Activated CD4-positive, alpha-beta T cell treated with anti-CD3 and anti-CD28 coated beads for 1 hour (primary cell): ENCODE data around the gene ERMAP.

Source experiments
- DNase-seq: peaks from one replicate; pipeline ENCODE4 v3.0.0-alpha.2; 2020

Gene ERMAP, protein sequence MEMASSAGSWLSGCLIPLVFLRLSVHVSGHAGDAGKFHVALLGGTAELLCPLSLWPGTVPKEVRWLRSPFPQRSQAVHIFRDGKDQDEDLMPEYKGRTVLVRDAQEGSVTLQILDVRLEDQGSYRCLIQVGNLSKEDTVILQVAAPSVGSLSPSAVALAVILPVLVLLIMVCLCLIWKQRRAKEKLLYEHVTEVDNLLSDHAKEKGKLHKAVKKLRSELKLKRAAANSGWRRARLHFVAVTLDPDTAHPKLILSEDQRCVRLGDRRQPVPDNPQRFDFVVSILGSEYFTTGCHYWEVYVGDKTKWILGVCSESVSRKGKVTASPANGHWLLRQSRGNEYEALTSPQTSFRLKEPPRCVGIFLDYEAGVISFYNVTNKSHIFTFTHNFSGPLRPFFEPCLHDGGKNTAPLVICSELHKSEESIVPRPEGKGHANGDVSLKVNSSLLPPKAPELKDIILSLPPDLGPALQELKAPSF

DNA sequence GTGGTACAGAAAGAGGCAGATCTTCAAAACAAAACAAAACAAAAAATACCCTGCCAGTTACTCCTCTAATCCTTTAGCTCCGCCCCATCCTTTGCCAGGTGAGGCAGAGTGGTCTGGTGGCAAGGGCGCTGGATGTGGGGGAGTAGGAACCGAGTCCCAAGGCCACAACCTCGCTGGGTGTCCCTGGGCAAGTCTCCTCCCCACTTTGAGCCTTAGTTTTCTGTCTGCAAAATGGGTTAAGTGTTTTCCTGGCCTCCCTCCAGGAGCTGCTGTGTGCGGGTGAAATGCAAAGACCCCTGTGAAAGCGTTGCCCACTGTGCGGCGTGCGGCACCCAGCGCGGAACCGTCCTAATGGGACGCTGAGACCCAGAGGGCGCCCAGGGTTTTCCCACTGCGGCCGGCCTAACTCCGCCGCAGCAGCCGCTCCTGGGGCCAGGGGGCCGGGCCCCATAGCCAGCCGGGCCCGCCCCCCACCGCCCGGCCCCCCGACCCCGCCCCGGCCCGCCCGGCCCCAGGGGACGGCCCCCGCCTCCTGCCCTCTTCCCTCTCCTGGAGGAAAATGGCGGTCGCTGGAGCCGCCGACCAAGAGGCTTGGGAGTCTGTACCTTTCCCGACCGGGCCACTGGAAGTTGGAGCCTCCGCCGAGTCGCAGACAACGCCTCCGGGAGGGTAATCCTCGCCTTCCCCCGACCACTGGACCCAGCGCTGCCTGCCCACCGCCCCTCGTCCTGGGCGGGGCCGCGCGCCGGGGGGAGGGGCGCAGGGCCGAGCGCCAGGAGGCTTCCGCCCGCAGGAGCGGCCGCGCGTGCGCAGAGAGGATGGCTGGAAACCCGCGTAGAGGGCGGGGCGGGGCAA, at the start of gene ERMAP, which contains the start of gene SVBP:
Gene ERMAP, plus strand, starts transcription at position 538 of the 855 bp plus-strand sequence. CDS start 13,327 bp downstream, outside the sequence.
Gene SVBP, minus strand, starts transcription at position 813 of the 855 bp plus-strand sequence. CDS start 853 bp downstream, outside the sequence.
- peak; percentile 94 for DNase-seq

DNA sequence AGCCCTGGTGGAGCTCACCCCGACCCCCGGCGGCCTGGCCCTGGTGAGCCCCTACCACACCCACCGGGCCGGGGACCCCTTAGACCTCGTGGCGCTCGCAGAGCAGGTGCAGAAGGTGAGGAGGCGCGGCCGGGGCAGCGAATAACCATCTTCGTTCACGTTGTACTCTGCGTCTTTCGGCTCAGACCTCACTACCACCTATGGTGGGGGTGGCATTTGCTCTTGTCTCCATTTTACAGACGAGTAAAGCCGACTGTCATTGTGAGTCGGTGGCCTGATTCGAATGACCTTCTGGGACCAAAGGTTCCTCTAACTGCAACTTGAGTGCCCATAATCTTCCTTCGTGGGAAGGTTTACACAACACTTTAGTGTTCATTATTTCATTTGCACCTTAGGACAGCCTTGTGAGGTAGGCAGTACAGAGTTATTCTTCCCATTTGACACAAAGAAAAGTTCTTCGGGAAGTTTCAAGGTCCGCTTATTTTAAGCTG, 49.4 kb upstream of the ERMAP start:
- no peak for DNase-seq

DNA sequence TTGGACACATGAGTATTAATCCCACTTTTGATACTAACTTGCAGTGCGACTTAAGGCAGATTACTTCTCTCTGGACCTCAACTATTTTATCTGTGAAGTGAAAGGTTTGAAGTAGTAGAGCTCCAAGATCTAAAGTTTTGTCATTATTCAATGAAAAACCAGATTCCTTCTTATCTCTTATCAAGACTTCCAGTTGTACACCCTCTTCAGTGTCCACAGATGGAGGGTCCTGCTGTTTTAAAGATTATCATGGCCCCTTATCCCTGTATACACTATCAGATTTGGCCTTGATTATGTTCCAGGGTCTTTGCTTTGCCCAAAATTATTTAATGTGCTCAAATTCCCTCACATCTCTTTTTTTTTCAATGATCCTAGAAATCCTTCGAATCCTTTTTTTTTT, 48.8 kb upstream of the ERMAP start:
- no peak for DNase-seq

DNA sequence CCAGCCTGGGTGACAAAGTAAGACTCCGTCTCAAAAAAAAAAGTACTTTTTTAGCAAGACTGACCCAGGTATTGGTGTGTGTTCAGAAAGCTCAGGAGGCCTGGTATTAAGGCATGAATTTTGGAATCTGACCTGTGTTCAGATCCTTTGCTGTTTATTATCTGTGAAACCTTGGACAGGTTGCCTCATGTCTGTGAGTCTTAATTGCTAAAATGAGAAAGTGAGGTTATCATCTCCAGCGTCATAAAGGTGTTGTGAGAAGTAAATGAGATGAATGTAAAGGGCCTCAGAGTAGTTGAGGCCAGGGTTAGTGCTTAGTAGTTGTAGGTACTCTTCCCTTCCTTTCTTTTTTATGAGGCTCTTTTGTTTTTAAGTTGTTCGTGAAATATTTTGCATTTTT, 47.1 kb upstream of the ERMAP start:
- DNase-seq = no peak

DNA sequence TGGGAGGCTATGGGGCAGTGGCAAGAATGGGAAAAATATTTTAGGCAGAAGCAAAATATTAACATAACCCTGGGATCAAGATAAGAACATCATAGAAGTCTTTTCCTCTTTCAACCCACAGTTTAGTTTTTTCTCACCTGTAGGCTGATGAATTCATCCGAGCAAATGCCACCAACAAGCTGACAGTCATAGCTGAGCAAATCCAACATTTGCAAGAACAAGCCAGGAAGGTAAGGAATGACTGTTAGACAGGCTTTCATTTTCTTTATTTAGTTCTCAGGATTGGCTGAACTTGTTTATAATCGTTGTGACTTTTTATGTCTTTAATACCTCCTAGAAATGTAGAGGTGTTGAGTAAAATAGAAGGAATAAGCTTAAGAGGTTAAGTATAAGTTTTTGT, 43.5 kb upstream of the ERMAP start:
- no peak for DNase-seq

DNA sequence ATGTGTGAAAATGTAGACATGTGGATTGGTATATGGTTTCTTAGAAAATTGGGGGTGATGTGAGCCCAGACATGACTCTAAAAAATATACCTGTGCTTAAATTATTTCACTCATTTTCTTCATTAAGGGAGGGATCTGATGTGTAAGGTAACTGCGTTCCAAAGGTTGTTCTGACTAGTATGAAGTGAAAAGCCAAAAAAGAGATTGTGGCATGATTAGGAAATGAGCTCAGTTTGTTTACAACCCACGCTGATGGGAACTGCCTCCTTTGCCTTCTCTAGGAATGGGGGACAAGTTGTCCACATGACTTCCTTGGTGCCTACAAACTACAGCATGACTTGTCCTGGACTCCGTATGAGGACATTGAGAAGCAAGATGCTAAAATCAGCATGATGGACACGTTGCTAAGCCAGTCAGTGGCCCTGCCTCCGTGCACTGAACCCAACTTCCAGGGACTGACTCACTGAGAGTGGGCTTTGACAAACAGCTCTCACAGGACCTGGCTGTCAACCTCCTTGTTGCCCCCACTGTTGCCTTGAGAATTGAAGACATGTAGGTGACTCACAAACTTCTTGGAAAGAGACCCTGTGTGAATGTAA, 41.9 kb upstream of the ERMAP start:
- no peak for DNase-seq

DNA sequence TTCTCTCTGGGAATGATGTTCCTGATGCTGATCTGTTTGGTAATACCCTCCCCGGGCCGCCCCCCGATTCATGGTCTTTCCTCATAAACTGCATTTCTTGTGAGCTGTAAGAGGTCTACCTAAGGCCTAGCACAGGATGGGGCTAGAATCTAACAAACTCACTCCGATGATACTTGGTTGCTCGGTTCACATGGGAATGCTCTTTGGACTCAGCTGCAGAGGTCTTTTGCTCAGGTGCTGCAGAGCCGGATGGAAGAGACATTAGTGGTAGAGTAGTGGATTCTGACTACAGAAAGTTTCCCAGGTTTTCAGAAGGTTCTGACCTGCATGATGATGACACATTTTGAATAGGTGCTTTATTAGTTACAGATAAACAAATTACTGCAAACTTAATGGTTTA, 40.4 kb upstream of the ERMAP start:
- DNase-seq = no peak

DNA sequence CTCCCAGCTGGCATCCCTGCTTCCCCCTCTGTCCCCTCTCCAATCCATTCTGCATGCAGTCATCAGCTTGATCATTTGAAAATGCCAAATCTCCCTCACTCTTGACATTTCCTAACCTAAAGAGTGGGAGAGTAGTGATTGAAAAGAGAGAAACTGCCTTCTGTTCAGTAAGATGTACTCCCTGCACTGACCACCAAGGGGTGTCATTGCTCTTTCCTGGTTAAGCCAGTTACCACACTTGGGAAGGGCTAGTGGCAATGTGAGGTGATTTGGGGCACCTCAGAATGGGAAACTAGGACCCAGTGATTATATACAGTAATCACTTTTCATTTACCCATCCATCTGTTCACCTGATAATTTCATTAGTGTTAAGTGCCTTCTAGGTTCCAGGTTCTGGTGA, 39.1 kb upstream of the ERMAP start:
- DNase-seq = no peak

DNA sequence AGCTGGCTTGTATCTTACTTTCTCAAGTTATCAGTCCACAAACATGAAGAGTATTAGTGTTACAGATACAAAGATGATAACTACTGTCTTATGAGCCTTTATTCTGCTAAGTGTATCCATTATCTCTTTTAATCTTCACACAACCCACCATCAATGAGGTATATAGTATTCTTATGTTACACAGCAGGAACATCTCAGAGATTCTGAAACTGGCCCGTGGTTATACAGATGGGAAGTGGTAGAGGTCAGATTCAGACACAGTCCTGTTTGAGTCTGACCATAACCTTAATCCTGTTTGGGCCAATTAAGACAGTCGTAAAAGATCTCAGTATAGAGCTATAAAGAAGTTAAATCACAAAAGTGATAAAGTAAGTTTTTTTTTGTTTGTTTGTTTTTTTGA, 37.2 kb upstream of the ERMAP start:
- DNase-seq = no peak

DNA sequence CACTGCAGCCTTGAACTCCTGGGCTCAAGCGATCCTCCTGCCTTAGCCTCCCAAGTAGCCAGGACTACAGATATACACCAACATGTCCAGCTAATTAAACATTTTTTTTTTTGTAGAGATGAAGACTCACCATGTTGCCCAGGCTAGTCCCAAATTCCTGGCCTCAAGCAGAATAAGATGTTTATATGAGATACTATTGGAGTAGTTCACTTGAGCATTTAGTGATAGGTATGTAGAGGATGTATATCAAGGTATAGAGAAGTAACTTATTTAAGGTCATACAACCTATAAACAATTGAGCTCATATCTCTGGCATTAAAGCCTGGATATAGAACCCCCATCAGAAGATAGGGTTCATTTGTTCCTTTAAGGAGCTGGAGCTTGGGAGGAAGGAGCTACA, 36.7 kb upstream of the ERMAP start:
- DNase-seq = no peak

DNA sequence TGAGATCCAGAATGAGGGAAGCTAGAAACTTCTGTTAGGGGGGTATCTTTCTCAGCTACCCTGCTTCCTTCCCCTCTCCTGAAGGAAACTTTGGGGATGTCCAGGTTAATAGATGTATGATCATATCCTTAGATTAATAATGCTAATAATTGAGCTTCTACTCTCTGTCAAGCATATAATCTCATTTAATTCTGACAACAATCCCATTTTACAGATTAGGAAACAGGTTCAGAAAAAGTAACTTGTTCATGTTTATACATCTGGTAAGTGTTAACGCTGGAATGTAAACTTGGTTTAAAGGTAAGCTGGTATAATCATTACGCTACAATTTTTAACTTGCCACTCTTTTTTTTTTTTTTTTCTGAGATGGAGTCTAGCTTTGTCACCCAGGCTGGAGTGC, 33.8 kb upstream of the ERMAP start:
- no peak for DNase-seq

DNA sequence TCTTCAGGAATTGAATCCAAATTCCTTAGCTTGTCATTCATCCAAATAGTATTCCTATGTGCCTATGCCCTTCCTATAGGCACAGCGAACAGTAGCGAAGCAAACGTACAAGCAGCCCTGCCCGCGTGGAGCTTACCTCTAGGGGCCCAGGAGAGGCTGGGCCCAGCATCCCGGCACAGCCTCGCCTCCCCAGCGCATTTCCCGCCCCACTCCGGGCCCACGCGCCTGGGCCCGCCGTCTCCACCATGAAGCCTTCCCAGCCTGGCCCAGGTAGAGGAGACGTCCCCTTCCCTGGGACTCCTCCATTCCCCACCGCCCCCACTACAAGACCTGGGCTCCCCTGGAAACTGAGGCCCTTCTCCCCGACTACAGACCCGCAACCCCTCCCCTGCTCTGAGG, 32.4 kb upstream of the ERMAP start:
- no peak for DNase-seq

DNA sequence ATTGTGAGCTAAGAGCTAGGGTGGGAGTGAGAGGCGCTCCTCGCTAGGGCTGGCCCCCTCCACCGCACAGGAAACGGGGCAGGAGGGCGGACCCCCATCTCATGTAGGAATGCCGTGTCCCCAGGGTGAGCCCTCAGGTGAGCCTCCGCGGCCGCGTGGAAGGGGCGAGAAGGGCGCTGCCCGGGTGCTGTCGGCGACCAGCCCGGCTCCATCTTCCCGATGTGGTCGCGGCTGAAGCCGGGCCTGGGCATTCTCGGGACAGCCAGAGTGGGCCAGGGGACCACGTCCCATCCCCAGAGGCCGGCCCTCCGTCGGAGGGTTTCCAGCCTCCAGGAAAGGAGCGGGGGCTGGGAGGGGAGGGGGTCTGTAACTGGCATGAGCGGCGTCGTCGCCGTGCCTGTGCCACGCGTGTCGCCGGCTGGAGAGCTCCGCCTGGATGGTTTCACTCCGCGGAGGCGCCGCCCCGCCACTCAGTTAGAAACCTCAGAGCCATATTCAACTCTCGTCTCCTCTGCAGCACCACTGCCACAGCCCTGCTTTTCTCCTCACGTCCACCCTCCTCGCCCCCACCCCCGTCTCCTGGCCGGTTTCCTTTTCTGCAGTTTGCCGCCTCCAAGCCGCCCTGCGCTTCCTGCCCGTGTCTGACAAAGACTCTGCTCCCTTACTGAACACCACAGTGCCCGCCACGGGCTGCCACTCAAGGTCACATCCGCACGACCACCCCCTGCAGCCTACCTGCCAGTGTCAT, 31.8 kb upstream of the ERMAP start, which contains the start of gene TMEM269:
Gene TMEM269, plus strand, starts transcription at position 46 of the 748 bp plus-strand sequence. CDS start 4,903 bp downstream, outside the sequence.
- DNase-seq = peak; percentile 26

DNA sequence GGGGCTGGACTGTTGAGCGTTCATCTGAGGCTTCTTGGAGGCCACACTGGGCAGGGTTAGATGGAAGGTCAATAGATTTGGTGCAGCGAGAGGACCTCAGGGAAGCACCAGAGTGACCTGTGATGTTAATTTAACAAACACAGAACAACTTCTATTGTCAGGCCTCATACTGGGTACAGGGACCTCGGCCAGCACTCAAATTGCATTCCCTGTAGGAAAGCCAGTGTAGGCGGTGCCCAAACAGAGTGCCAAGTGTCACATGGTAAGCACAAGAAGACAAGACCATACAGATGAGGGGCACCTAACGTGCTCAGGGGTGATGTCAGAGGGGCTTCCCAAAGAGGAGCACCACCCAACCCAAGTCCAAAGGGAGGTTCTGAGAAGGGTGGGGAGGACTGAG, 30.8 kb upstream of the ERMAP start:
- DNase-seq = no peak

DNA sequence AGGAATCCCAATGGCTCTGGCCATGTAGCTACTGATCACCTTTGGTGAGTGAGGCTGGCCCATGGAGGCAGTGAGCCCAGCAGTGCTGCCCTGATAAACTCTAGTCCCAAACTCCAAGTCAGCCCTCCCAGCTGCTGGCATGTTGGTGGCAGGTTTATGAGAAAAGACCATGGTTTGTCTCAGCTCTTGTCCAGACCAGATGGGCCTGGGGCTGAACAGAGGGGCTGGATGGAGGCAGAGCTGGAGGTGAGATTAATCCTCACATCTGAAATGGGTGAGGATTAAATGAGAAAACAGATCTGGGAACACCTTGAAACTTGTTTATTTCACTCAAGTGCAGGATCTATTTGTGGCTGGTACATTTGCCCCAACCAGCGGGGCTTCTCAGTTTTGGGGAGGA, 28.9 kb upstream of the ERMAP start:
- no peak for DNase-seq

DNA sequence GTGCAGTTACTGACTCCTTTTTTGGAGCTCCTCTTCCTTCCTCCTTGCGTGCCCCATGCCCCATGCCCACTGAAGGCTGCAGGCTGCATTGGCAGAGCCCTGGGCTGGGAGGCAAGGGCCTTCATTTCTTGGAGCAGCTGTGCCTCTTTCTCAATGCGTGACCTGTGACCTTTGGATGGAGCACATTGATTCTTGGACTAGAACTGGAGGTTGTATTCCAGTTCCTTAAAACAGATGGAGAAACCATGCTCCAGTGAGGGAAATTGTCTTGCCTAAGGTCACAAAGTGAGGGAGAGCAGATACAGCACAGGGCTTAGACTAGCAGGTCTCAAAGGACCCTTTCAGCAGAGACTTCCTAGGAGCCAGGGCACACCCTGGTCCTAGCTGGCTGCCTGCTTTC, 23.1 kb upstream of the ERMAP start:
- no peak for DNase-seq

DNA sequence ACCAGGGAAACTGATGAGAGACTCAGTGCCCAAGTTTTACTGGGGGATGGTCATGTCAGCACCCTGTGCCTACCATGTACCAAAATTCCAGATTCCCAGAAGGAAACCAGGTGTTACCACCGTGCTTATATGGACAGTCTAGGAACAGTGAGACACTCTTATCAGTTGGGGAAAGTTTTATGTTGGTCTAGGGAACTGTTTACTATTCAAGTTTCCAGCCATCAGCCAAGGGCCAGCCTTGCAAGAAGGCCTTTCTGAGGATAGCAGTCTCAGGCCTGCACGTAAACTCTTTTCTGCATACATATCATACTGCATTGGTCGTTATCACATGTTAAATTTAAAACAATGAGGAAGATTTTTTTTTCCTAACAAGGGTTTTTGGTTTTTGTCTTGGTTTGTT, 19.5 kb upstream of the ERMAP start:
- DNase-seq = no peak

DNA sequence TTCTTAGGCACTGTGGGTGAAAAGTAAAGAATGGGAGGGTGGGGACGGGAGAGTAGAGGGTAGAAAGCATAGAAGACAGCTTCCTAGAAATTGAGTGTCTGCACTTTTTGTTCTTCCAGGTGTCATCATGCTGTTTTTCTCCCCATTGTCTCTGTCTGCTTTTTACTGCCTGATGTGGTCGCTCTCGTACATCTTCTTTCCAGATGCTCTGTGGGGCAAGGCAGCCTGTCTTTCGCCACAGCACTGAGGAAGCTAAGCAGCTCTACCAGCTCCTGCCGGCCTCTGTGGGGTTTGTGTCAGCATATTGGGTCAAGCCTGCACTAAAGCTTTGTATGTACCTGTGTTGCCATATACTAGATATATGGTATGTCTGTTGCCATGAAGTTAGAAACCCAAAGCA, 18.9 kb upstream of the ERMAP start:
- no peak for DNase-seq

DNA sequence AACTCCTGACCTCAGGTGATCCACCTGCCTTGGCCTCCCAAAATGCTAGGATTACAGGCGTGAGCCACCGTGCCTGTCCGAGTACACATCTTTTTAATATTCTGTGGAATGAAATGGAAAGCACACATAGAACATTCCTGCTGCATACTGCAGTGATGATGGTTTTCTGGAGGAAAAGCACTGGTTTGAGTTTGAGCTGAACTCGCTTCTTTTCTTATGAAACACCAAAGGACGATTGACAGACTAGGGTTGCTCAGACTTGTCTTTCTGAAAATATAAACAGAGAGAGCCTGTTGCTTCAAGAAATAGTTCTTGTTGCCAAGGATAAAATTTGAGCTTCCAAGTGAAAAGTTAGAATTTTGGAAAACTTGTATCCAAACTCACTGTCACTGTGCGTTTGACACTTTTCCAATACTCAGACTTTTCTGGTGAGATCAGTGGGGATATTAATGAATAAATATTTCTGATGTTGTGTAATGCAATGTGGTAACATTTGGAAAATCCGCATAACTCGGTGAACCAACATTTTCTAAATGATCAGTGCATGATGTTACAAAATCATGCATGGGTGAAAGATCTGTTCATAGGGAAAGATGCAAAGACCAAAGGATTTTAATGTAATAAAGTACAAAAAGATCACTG, 15.0 kb upstream of the ERMAP start:
- no peak for DNase-seq

DNA sequence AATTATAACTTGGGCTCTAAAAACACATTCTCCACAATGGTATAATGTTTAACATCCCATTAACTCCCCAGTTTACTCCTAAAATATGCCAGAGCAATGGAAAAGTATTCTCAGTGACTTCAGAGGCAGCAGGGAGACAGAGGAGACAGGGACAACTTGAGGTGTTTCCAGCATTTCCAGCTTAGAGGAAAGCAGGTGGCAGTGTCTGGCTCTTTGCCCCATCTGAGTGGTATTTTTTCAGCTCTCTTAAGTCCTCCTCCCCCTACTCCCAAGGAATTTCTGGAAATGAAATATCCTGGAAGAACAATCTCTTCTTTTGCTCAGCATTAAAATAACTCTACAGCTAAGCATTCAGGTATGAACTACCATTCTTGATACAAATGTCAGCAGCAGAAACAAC, 10.8 kb upstream of the ERMAP start:
- no peak for DNase-seq

DNA sequence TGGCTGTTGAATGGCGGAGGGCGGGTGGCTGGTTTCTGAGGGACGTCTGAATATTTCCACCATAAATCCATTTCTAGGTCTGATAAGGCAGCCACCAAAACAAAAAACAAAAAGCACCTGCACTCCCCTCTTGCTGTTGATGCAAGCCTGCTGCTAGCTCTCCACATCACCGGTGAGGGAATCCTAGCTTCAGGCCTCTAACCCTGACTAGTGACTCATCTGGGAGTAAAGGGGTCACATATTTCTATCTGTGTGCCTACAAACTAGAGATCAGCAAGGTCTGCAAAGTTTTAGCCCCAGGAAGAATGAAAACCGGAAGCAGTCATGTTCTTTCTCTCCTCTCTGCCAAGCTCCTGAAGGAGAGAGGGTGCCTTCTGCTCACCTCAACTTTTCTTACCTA, 10.3 kb upstream of the ERMAP start:
- no peak for DNase-seq
